RWPE1 (cell line): ENCODE results near the gene APH1B.

Experiments
- CTCF ChIA-PET: fragments of 350-600 bp; sonication (Branson Sonifier 250); formaldehyde crosslinking; extraction: SDS; loops from one replicate; lab custom pipeline; 2021; lab: Yijun Ruan, JAX
- POLR2A ChIA-PET: fragments of 400-600 bp; formaldehyde crosslinking; extraction: SDS; loops from one replicate; lab custom pipeline; 2020; ENCODE audit warnings: antibody characterized with exemption; ENCODE audit not compliant: low non-redundant PET; lab: Yijun Ruan, JAX
- DNase-seq: peaks from one replicate; pipeline ENCODE4 v3.0.0; 2012; ENCODE audit warnings: low spot score
- H3K27ac ChIP-seq: fragments of 450-650 bp; 2 replicates; pipeline ENCODE4 v1.5.1; 2017
- TF ChIP-seq, protein P1 (sequence below): fragments of 450-650 bp; conservative IDR thresholded peaks from 2 replicates; pipeline ENCODE4 v1.5.1; 2017; ENCODE audit warnings: low read depth, mild to moderate bottlenecking

The APH1B gene

DNA sequence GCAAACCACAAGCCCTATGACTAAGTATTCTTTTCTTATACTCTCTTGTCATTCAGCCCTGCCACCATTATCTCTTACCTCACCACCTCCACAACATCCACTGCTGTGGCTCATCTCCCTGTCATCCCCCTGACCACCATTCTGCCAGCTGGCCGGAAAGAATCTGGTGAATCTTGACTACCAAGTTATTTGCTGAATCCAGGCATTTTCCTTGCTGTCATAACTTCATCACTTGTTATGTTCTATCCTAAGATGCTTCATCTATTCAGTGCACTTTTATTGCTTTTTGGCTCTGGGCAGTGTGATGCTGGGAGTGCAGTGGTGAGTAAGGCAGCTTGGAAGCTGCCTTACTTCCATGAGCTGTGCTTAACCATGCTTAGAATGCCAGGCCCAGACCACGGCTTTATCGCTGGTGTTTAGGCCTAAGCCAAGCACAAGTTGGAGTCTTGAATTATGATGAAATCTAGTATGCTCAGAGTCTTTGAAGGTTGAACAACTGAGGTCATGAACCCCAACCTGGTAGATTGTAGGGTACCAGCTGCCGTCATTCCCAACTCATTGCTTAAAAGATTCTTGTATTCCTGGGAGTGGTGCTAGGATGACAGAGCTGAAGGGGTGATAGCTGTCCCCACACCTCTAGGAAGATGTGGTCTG is 27.0 kb upstream of the APH1B start:
- TF ChIP-seq, protein P1, sequence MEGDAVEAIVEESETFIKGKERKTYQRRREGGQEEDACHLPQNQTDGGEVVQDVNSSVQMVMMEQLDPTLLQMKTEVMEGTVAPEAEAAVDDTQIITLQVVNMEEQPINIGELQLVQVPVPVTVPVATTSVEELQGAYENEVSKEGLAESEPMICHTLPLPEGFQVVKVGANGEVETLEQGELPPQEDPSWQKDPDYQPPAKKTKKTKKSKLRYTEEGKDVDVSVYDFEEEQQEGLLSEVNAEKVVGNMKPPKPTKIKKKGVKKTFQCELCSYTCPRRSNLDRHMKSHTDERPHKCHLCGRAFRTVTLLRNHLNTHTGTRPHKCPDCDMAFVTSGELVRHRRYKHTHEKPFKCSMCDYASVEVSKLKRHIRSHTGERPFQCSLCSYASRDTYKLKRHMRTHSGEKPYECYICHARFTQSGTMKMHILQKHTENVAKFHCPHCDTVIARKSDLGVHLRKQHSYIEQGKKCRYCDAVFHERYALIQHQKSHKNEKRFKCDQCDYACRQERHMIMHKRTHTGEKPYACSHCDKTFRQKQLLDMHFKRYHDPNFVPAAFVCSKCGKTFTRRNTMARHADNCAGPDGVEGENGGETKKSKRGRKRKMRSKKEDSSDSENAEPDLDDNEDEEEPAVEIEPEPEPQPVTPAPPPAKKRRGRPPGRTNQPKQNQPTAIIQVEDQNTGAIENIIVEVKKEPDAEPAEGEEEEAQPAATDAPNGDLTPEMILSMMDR, result no peak
- POLR2A ChIA-PET, result interaction anchor here (0.5 kb wide), 1 partner anchor 131 kb away, joined by 4 read pairs; the partner anchor contains the start of gene CA12
- CTCF ChIA-PET, result no interaction called here
- H3K27ac ChIP-seq, result peak overlapping the region; percentile 6; the same call in 1 of the 2 replicates
- peak; percentile 90 for DNase-seq

DNA sequence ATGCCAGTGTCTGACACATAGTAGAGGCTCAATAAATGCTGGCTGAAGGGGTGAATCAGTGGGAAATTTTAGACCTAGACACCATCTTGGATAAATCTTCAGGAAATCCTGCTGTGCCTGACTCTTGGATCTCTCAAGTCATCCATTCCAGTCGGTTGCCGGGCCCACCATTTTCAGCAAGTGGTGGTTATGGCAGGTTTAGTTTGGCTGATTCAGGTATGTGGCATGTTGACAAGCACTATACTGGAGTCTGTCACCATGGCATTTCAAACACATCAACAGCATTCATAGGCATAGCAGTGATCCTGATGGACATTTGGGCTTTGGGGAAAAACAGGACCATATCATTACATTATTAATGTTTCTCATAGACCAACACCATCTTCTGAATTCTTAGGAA is 25.7 kb upstream of the APH1B start:
- TF ChIP-seq, protein P1, result no peak
- ChIA-PET CTCF (no interaction called here), POLR2A (no interaction called here)
- H3K27ac ChIP-seq, result no peak overlapping the region
- DNase-seq, result no peak

DNA sequence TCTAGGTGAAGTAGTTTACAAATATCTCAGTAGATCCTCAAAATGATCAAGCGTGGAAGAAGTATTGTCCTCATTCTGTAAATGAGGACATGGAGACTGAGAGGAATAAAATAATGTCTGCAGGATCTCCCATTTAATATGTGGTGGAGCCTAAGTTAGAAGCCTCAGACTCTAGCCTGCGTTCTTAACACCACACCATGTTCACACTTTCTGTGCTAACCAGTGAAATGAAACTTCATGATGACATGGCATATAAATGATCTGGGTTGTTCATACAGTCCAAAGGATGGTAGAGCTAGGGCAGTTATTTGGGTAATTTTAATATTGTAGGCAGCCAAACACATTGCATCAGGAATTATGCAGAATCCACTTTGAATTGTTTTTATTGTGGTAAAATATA is 25.1 kb upstream of the APH1B start:
- POLR2A ChIA-PET, result no interaction called here
- H3K27ac ChIP-seq, result no peak overlapping the region
- TF ChIP-seq, protein P1, result no peak
- CTCF ChIA-PET, result no interaction called here
- DNase-seq, result no peak

DNA sequence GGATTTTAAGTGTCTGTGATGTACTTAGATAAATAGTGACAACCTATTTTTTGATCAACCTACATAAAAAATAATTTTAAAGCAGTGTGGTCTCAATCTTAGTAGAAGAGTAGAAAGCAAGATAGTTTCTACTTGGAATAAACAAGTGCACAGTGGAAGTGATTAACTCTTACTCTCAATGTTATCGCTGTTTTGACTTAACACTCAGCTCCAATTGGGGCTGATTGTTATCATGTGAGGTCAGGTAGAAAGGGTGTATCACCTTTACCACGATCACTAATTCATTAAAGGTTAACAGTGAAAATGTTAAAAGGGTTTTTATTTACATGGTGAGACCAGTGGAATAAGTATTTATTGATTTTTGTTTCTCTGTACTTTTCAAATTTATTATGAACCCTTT is 22.4 kb upstream of the APH1B start:
- no peak overlapping the region for H3K27ac ChIP-seq

DNA sequence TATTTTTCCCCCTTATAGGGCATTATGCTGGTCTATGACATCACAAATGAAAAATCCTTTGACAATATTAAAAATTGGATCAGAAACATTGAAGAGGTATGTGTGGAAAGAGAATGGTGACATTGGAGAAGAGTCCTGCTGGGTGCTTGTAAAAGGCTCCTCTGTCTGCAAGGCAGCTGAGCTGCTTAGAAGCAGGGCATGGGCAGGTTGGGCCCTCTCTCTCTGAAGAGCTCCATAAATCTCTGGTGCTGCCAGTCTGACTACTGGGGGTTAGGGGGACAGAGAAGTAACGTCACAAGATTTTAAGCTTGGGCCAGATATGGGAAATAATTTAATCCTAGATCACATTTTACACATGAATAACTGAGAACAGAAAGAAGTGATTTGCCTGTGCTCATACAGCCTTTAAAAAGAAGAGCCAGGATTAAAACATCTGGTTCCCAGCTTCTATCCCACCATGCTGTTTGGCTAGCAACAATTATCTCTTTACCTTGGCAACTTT is 21.9 kb upstream of the APH1B start:
- TF ChIP-seq, protein P1, result no peak
- CTCF ChIA-PET, result no interaction called here

More for the DNA sequence above, 22.4 kb upstream of the APH1B start:
- DNase-seq, result no peak
- TF ChIP-seq, protein P1, result no peak
- POLR2A ChIA-PET, result interaction anchor here (0.6 kb wide), 1 partner anchor 21 kb away, joined by 3 read pairs; no protein-coding TSS in a partner anchor
- CTCF ChIA-PET, result no interaction called here

DNA sequence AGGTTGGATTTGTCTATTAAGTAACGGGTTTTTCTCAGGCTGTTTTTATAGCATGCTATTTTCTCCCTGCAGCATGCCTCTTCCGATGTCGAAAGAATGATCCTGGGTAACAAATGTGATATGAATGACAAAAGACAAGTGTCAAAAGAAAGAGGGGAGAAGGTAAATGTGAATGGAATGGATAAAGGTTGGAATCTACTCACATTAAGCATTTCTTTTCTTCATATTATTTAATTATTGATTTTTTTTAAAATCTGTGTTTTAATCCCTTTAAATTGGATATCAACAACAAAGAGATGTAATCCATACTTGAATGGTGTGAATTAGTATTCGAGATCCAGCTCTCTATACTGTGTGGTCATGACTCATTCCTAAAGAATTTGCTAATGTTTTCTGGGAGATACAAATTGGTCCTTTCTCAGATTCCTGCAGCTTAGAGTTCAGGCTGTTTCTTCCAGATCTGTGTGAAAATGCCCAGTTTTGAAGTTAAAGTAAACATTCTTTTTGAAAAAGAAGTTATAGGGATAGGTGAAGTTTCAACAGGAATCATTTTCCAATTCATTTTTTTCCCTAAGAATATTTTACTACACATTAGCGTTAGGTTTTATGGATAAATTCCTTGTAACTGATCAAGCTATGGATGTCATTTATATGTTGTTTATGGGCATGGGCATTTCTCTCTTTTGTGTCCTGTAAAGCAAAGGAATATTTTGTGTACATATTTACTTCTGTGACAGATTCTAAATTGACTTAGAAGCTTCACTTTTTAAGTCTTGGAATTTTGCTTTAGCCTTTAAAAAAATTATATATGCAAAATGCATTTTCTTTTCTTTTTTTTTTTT is 20.8 kb upstream of the APH1B start:
- H3K27ac ChIP-seq, result no peak overlapping the region; the same call in 1 of the 2 replicates
- TF ChIP-seq, protein P1, result no peak
- CTCF ChIA-PET, result interaction anchor here (0.7 kb wide), 1 partner anchor 80 kb away, joined by 7 read pairs; no protein-coding TSS in a partner anchor
- DNase-seq, result peak; percentile 81
- POLR2A ChIA-PET, result no interaction called here

More for the DNA sequence above, 21.9 kb upstream of the APH1B start:
- no peak overlapping the region for H3K27ac ChIP-seq
- POLR2A ChIA-PET, result no interaction called here
- no peak for DNase-seq
